Smooth muscle cell of the umbilical artery (primary cell): ENCODE data around the gene EXOC3L2. TPM values are rescaled to one million over a fixed set of nuclear protein-coding genes. Genes with fewer than 3 reads are reported as not detected.

Source experiments
- total RNA-seq: library from RNA; depleted of rRNA; stranded (reverse); fragments of >200 nt; gene quantifications from 2 replicates; pipeline ENCODE4 v1.2.3, GENCODE V29; 2014

EXOC3L2 gene
- total RNA-seq = 0.05 TPM in 1 of 2 replicates, not detected in the other

DNA sequence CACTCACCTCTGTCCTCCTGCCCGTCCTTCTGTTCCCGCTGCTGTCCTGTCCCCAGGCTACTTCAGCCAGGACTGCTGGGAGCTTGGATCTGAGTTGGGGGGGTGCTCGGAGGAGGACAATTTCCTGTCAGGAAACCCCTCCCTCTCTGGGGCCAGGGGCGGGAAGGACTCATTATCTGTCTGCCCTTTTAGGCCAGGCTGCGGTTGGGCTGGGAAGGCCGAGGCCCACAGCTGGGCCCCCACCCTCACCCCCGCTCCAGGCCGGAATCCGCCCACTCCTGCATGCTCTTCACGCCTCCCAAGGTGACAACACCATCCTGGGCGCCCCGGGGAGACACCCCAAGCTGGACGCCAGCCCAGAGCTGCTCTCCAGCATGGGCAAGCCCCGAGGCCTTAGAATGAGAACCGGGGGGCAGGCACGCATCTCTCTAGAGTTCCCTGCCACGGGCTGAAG lies at the start of gene EXOC3L2:
EXOC3L2 (minus strand) TSS at position 74 of the 454 bp plus-strand sequence. CDS start 6,362 bp downstream, outside the sequence.

GRCh38 chr19:45250832-45251451 lies 5.7 kb upstream of the EXOC3L2 start, which contains the start of gene MARK4:
Gene MARK4, plus strand, starts transcription at chr19:45251271. Its CDS starts 318 bp downstream, at chr19:45251589.

GRCh38 chr19:45178262-45179071 lies 66.7 kb downstream of the EXOC3L2 start, which contains the start of gene BLOC1S3:
Gene BLOC1S3, plus strand, starts transcription at chr19:45178784. Its CDS starts 513 bp downstream, at chr19:45179297.

GRCh38 chr19:45177817-45178261 lies 67.4 kb downstream of the EXOC3L2 start, which contains the start of gene TRAPPC6A:
Gene TRAPPC6A, minus strand, starts transcription at chr19:45178237. Its CDS starts 19 bp downstream, at chr19:45178218.

Other genes with a start within 250 kb of the EXOC3L2 start
- gene RELB, start 243.9 kb downstream of the EXOC3L2 start, total RNA-seq = 11.0 and 19.2 TPM in 2 replicates
- 16.9 and 19.1 TPM in 2 replicates for gene CLASRP, start 206.4 kb downstream of the EXOC3L2 start, total RNA-seq
- gene ZNF296, start 168.9 kb downstream of the EXOC3L2 start, total RNA-seq = 0.32 TPM in 1 of 2 replicates, not detected in the other
- gene GEMIN7, start 166.1 kb downstream of the EXOC3L2 start, total RNA-seq = 20.9 and 25.2 TPM in 2 replicates
- 25.8 and 26.7 TPM in 2 replicates for gene PPP1R37, start 152.2 kb downstream of the EXOC3L2 start, total RNA-seq
- under 0.01 and 0.51 TPM in 2 replicates for gene NKPD1, start 84.4 kb downstream of the EXOC3L2 start, total RNA-seq
- 2.8 and 5.0 TPM in 2 replicates for gene TRAPPC6A, start 67.2 kb downstream of the EXOC3L2 start, total RNA-seq
- gene BLOC1S3, start 66.6 kb downstream of the EXOC3L2 start, total RNA-seq = 5.5 and 7.4 TPM in 2 replicates
- 16.3 and 19.9 TPM in 2 replicates for gene MARK4, start 5.9 kb upstream of the EXOC3L2 start, total RNA-seq
- gene CKM, start 77.5 kb upstream of the EXOC3L2 start, total RNA-seq = not detected in 2 replicates
- not detected in 2 replicates for gene KLC3, start 95.3 kb upstream of the EXOC3L2 start, total RNA-seq
- 18.4 and 36.2 TPM in 2 replicates for gene ERCC2, start 125.2 kb upstream of the EXOC3L2 start, total RNA-seq
- 6.8 and 9.8 TPM in 2 replicates for gene PPP1R13L, start 159.7 kb upstream of the EXOC3L2 start, total RNA-seq
- gene POLR1G, start 161.2 kb upstream of the EXOC3L2 start, total RNA-seq = 7.4 and 19.9 TPM in 2 replicates
- 46.6 and 67.6 TPM in 2 replicates for gene ERCC1, start 178.5 kb upstream of the EXOC3L2 start, total RNA-seq
- gene FOSB, start 222.6 kb upstream of the EXOC3L2 start, total RNA-seq = 0.59 and 0.88 TPM in 2 replicates